ENCODE data around the gene GINS2. TPM values are rescaled to one million over a fixed set of nuclear protein-coding genes. Genes with fewer than 3 reads are reported as not detected.

Gene GINS2
- total and polyA plus RNA-seq, 2 donors (not counting 3 experiments of a cell fraction or from before 2014, with no cell fraction given): 10.4 to 24.1 TPM

DNA sequence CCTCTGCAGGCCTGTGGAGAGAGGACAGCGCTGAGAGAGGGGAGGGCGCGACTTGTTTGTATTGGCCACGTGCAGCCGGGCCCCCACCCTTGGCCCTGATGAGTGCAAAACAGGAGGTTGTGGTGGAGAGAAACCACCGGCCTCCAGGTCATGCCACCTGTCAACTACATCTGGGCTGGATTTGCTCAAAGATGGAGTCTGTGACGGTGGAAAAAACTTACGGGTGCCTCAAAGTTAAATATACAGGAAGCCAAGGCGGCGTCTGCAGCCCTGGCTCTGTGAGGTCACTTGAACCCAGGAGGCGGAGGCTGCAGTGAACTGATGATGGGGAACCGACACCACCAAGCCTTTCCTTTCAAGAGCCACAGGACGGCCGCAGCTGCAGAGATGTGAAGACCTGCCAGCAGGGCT is 46.5 kb upstream of the GINS2 start:
- Histone ChIP-seq H3K9ac (replicated peaks; ENCODE audit: extremely low read depth, insufficient read depth, low read length) (no peak overlapping the region), H3K36me3 (ENCODE audit: control insufficient read depth in 2 of 2, extremely low read depth in 1 of 2, insufficient read depth in 2 of 2, low read length in 2 of 2) (peaks cover 0 to 2% of the 10 kb centered on the region in 2 experiments), H3K27me3 (ENCODE audit: control insufficient read depth in 2 of 2, insufficient read depth in 2 of 2, low read length in 2 of 2) (no peaks in the 10 kb centered on the region), H3K4me3 (replicated peaks in 1 of 3; ENCODE audit: insufficient read depth in 1 of 3, low read depth in 1 of 3, low read length in 3 of 3) (no peak overlapping the region), H3K9me3 (replicated peaks; ENCODE audit: control insufficient read depth, insufficient read depth, low read length) (no peaks in the 10 kb centered on the region), H3K27ac (ENCODE audit: insufficient read depth, low read depth, low read length) (no peak overlapping the region), H3K4me1 (ENCODE audit: control insufficient read depth, extremely low read depth, insufficient read depth, low read length) (no peaks in the 10 kb centered on the region), H2AFZ (ENCODE audit: low read depth, low read length) (no peak overlapping the region), H4K20me1 (replicated peaks; ENCODE audit: control insufficient read depth, extremely low read depth, insufficient read depth, low read length) (no peaks in the 10 kb centered on the region), H3K79me2 (ENCODE audit: control insufficient read depth, insufficient read depth, low read length) (peaks cover 36% of the 10 kb centered on the region), H3K9me1 (replicated peaks; ENCODE audit: control insufficient read depth, extremely low read depth, insufficient read depth, low read length) (no peaks in the 10 kb centered on the region), H3K4me2 (ENCODE audit: insufficient read depth, low read length) (no peak overlapping the region)
- CTCF ChIA-PET: no interaction called here
- intact Hi-C loops (cut with micrococcal nuclease) (no loop called here), dilution Hi-C loops (cut with MboI; ENCODE audit: extremely low pct_ligation_motif_present, low sequenced_read_pairs) (no loop called here)
- DNase-seq (ENCODE audit: low read depth, low spot score) (no peak), FAIRE-seq (no peak)
- TF ChIP-seq FOS (IDR thresholded peaks at IDR 0.05; ENCODE audit: borderline replicate concordance, insufficient read depth, low read length): no peak
- no peak for TF ChIP-seq POLR2A (IDR thresholded peaks at IDR 0.05; ENCODE audit: low read depth, low read length)
- no peak for TF ChIP-seq EZH2 (IDR thresholded peaks at IDR 0.05; ENCODE audit: borderline replicate concordance, low read depth, low read length, severe bottlenecking)
- POLR2A ChIA-PET: no interaction called here
- no TSS peak for BruUV-seq (replicated peaks)

DNA sequence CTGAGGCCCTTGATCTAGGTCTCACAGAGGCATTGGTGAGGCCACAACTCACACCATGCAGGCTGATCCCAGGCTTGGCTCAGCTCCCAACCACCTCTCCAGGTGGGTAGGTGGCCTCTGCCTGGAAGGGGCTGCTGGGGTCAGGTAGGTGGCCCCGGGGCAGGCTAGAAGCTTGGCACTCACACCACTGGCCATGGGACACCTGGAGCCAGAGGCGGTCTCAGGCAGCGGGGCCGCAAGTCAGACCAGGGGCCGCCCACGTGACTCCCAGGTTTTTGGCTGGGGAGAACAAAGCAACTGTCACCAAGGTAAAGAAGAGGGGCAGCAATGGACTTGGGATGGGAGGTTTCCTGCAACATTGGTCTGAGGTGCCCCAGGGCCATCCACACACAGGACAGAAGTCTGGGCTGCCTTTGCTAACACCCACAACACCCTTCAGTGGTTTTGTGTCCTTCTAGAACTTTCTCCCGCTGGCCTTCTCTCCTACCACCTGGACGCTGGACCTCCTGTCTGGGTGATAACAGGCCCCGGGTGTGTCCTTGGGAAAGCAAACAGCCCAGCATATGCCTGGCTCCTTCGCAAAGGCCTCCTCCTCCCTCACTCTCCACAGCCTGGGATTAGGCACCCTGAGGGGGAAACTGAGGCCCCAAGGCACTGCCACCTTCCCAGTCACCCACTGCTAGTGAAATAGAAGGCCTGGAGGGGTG is 45.7 kb upstream of the GINS2 start:
- Histone ChIP-seq H3K9me1 (replicated peaks; ENCODE audit: control insufficient read depth, extremely low read depth, insufficient read depth, low read length) (no peaks in the 10 kb centered on the region), H3K79me2 (ENCODE audit: control insufficient read depth, insufficient read depth, low read length) (peaks cover 39% of the 10 kb centered on the region), H3K27me3 (ENCODE audit: control insufficient read depth in 2 of 2, insufficient read depth in 2 of 2, low read length in 2 of 2) (no peaks in the 10 kb centered on the region), H3K4me2 (ENCODE audit: insufficient read depth, low read length) (no peak overlapping the region), H3K4me1 (ENCODE audit: control insufficient read depth, extremely low read depth, insufficient read depth, low read length) (no peaks in the 10 kb centered on the region), H3K36me3 (ENCODE audit: control insufficient read depth in 2 of 2, extremely low read depth in 1 of 2, insufficient read depth in 2 of 2, low read length in 2 of 2) (peaks cover 0 to 2% of the 10 kb centered on the region in 2 experiments), H3K9me3 (replicated peaks; ENCODE audit: control insufficient read depth, insufficient read depth, low read length) (no peaks in the 10 kb centered on the region), H3K4me3 (replicated peaks in 1 of 3; ENCODE audit: insufficient read depth in 1 of 3, low read depth in 1 of 3, low read length in 3 of 3) (no peak overlapping the region), H4K20me1 (replicated peaks; ENCODE audit: control insufficient read depth, extremely low read depth, insufficient read depth, low read length) (no peaks in the 10 kb centered on the region), H3K27ac (ENCODE audit: insufficient read depth, low read depth, low read length) (no peak overlapping the region), H3K9ac (replicated peaks; ENCODE audit: extremely low read depth, insufficient read depth, low read length) (no peak overlapping the region), H2AFZ (ENCODE audit: low read depth, low read length) (no peak overlapping the region)
- DNase-seq (ENCODE audit: low read depth, low spot score) (no peak), FAIRE-seq (no peak)
- CTCF ChIA-PET: no interaction called here
- POLR2A ChIA-PET: no interaction called here
- dilution Hi-C loops (cut with MboI; ENCODE audit: extremely low pct_ligation_motif_present, low sequenced_read_pairs) (no loop called here), intact Hi-C loops (cut with micrococcal nuclease) (no loop called here)
- TF ChIP-seq POLR2A (IDR thresholded peaks at IDR 0.05; ENCODE audit: low read depth, low read length) (no peak), POLR2AphosphoS5 (IDR thresholded peaks at IDR 0.05; ENCODE audit: insufficient read depth, low read depth, low read length) (no peak), EZH2 (IDR thresholded peaks at IDR 0.05; ENCODE audit: borderline replicate concordance, low read depth, low read length, severe bottlenecking) (no peak), MYC (IDR thresholded peaks at IDR 0.05; ENCODE audit: low read depth, low read length) (no peak), JUN (IDR thresholded peaks at IDR 0.05; ENCODE audit: borderline replicate concordance, insufficient read depth, insufficient read length, low read depth) (no peak), FOS (IDR thresholded peaks at IDR 0.05; ENCODE audit: borderline replicate concordance, insufficient read depth, low read length) (no peak), GATA2 (IDR thresholded peaks at IDR 0.05; ENCODE audit: insufficient read depth, insufficient read length, low read depth, low read length) (no peak)
- TF ChIP-seq, protein P1, sequence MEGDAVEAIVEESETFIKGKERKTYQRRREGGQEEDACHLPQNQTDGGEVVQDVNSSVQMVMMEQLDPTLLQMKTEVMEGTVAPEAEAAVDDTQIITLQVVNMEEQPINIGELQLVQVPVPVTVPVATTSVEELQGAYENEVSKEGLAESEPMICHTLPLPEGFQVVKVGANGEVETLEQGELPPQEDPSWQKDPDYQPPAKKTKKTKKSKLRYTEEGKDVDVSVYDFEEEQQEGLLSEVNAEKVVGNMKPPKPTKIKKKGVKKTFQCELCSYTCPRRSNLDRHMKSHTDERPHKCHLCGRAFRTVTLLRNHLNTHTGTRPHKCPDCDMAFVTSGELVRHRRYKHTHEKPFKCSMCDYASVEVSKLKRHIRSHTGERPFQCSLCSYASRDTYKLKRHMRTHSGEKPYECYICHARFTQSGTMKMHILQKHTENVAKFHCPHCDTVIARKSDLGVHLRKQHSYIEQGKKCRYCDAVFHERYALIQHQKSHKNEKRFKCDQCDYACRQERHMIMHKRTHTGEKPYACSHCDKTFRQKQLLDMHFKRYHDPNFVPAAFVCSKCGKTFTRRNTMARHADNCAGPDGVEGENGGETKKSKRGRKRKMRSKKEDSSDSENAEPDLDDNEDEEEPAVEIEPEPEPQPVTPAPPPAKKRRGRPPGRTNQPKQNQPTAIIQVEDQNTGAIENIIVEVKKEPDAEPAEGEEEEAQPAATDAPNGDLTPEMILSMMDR (IDR thresholded peaks at IDR 0.05; ENCODE audit: extremely low read depth in 1 of 2, insufficient read depth in 1 of 2, low read depth in 1 of 2, low read length in 2 of 2): no peak
- TF ChIP-seq, protein P2, sequence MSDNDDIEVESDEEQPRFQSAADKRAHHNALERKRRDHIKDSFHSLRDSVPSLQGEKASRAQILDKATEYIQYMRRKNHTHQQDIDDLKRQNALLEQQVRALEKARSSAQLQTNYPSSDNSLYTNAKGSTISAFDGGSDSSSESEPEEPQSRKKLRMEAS (IDR thresholded peaks at IDR 0.05; ENCODE audit: insufficient read depth, insufficient read length): no peak
- no TSS peak for BruUV-seq (replicated peaks)

Measured in endothelial cell of umbilical vein (primary cell).